GM12801 (cell line): ENCODE data around the gene KIF13A.

Experiments
- TF ChIP-seq, protein P1 (sequence below): IDR thresholded peaks from one replicate; pipeline ENCODE4 v1.5.1; 2011; ENCODE audit warnings: control low read depth; ENCODE audit not compliant: insufficient read length; ENCODE audit errors: extremely low read depth

Gene KIF13A

DNA sequence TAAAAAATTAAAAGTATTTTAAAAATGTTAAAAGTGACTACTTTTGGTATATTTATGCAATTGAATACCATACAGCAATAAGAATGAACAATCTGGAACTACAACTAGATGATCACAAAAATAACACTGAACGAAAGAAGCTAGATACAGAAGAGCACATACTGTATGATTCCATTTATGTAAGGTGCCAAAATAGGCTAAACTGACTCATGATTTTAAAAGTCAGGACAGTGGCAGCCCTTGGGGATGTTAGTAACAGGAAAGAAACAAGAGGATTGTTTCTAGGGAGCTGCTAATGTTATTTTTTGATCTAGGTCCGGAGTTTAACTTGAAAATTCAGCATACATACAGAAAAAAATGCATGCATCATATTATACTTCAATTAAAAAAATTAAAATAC lies 42.3 kb downstream of the KIF13A start:
- TF ChIP-seq, protein P1, sequence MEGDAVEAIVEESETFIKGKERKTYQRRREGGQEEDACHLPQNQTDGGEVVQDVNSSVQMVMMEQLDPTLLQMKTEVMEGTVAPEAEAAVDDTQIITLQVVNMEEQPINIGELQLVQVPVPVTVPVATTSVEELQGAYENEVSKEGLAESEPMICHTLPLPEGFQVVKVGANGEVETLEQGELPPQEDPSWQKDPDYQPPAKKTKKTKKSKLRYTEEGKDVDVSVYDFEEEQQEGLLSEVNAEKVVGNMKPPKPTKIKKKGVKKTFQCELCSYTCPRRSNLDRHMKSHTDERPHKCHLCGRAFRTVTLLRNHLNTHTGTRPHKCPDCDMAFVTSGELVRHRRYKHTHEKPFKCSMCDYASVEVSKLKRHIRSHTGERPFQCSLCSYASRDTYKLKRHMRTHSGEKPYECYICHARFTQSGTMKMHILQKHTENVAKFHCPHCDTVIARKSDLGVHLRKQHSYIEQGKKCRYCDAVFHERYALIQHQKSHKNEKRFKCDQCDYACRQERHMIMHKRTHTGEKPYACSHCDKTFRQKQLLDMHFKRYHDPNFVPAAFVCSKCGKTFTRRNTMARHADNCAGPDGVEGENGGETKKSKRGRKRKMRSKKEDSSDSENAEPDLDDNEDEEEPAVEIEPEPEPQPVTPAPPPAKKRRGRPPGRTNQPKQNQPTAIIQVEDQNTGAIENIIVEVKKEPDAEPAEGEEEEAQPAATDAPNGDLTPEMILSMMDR: no peak

DNA sequence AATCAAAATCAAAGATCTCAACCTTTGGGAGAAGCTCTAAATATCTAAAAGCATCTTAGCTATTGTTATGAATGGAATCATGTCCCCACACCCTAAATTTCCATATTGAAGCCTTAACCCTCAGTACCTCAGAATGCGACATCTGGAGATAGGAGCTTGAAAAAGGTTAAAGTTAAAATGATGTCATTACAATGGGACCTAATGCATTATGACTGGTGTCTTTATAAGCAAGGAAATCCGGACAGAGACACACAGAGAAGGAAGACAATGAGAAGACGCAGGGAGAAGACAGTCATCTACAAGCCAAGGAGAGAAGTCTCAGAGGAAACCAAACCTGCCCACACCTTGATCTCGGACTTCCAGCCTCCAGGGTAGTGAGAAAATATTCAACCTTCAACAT lies 46.1 kb downstream of the KIF13A start:
- TF ChIP-seq, protein P1: no peak

DNA sequence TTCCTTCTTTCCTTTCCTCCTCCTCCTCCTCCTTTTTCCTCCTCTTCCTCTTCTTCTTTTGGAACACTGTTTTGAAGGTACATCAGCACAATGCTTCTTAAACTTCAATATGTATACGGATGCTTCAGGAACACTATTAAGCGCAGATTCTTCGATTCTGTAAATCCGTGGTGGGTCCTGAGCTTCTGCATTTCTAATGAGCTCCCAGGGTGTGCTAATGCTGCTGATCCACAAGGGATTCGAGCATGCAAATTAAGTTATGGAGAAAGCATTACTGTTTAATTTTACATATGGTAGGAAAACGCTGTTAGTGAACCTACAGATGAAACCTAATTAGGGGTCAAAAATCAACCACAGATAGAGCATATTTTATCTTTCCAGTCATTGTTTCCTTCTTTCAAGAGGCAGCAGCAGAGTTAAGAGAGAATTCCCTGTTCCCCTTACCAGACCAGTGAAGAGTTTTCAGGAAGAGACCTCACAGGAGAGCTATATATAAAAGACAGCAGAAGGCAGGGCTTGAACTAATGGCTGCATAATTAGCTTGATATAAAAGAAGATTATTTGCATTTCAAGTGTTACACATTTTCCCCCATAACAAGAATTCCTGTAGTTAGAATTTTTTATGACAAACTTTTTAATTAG lies 47.2 kb downstream of the KIF13A start:
- TF ChIP-seq, protein P1: no peak

DNA sequence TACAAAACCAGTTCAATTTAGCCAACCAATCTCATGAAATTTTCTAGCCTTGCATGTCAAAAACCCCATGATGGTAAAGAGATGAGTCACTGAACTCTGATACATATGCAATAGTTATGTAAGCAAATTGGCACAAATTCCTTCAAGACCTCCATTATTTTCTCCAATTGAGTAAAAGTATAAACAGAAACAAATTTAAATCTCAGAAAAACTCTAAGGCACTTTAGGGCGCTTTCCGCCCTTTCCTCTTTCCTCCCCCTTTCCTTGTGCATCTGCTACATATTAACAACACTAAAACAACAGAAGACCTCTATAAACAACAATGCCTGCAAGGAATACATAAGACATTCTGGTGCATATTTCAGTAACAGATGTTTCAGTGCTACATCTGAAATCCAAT lies 48.5 kb downstream of the KIF13A start:
- TF ChIP-seq, protein P1: no peak

DNA sequence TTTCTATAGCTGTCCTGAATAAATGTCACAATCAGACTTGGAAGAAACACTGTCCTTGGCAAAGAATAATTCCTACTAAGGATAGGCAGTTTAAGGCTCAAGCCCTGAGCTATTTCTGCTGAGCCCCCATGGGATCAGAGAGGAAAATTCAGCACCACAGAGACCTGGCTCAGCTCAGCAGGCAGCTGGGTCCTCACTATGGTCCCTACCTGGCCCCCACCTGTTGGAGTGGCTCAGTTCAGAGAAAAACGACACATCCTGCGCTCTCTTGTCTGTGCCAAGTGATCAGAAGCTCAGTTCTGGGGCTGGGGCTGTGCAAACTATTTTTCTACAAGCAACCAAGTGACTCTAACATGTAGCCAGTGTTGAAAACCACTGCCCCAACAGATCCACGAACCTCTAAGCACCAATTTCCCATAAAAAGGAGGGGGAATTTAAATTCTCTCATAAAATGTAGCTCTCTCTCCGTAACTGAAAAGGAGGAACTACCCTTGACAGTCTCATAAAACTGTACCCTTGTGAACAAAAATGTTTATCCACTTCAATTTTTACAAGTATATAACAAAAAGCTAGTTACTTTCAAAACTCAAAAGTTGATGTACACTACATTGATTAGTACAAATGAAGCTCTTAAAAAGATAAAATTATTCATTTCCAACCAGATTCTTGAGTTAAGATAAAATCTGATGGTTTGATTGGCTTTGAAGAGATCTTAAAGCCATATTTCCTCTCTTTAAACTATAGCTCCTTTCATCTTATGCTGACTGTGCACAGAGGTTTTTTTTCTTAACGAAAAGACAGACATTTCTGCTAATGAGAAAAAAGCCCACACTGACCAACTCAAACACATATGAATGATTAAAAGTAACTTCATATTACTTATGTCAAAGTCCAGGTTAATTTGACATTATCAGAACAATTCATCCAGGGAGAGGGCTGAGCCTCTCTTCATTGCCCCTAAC lies 52.0 kb downstream of the KIF13A start:
- TF ChIP-seq, protein P1: no peak

DNA sequence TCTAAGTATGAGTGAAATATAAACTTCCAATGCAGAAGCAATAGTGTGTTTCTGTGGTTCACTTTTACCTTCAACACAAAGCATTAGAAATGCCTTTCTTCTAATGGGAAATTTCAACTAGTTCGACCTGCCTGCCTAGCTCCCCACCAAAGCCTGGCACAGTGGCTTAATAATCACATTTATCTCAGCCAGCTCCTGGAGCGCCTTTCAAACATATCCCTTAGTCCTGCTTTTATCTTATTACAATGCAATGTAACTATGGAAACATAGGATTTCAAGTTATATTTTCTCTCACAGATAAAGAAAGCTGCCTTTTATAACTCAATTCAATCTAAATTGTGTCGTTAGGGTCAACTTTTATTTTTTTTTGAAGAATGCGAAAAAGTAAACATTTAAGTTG lies 53.7 kb downstream of the KIF13A start:
- TF ChIP-seq, protein P1: no peak

DNA sequence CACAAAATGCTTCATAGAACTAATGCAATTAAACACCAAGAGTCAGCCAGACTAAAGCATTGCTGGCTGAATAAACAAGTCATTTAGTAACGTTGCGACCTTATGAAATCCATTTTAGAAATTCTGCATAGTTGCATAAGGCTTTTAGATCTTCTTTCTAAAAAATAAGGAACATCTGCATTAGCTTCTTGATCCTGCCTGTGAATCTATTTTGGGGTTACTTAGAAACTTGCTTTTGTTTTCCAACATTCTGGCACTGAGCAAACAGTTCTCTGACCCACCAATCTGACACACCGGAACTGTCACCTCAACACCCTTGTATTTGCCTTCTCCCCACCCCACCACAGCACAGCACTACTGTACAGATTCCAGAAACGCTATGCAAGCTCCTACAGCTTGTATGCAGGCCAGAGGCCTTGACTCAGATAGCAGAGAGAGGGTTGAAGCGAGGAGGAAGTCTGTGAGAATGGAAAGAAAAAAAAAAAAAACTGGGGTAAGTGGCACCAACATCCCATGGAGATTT lies 55.0 kb downstream of the KIF13A start:
- TF ChIP-seq, protein P1: no peak
